Naive thymus-derived CD4-positive, alpha-beta T cell (primary cell): ENCODE measurements around the gene MRPS25. TPM values are rescaled to one million over a fixed set of nuclear protein-coding genes. Genes with fewer than 3 reads are reported as not detected.

Experiments used
- ATAC-seq: fragments of 150-1000 bp; cut with Tn5 transposase; 2 replicates; pipeline ENCODE4 v1.10.0; 2021; ENCODE audit warnings: mild to moderate bottlenecking, moderate library complexity
- CTCF ChIA-PET: fragments of 350-600 bp; sonication (Branson Sonifier 250); formaldehyde crosslinking; loops from one replicate; lab custom pipeline; 2021; ENCODE audit warnings: antibody characterized with exemption; lab: Charles Lee
- POLR2A ChIA-PET: fragments of 350-600 bp; sonication (Branson Sonifier 250); formaldehyde crosslinking; loops from one replicate; lab custom pipeline; 2021; ENCODE audit warnings: antibody characterized with exemption, inconsistent platforms; lab: Charles Lee
- DNase-seq, 9 donors: peaks; one replicate each; pipeline versions ENCODE4 v3.0.0 to v3.0.0-alpha.2; 2020 to 2022; ENCODE audit warnings: mixed read lengths in 1 of 9
- H3K27ac ChIP-seq: one replicate; pipeline ENCODE4 v1.7.0; 2013; ENCODE audit warnings: mild to moderate bottlenecking, low read depth, low read length, moderate library complexity
- H3K27me3 ChIP-seq, 2 donors: one replicate each; pipeline ENCODE4 v1.7.0; 2013; ENCODE audit warnings: low read length in 2 of 2, mild to moderate bottlenecking in 2 of 2, moderate library complexity in 2 of 2; ENCODE audit not compliant: control insufficient read depth in 2 of 2, insufficient read depth in 2 of 2
- H3K36me3 ChIP-seq, 3 experiments: 1 replicate in 2 of 3; 2 replicates in 1 of 3; pipeline ENCODE4 v1.7.0; 2013; ENCODE audit warnings: low read length in 3 of 3, mild to moderate bottlenecking in 3 of 3, moderate library complexity in 1 of 3; ENCODE audit not compliant: insufficient read depth in 3 of 3, control insufficient read depth in 2 of 3
- H3K4me1 ChIP-seq, 2 donors: one replicate each; pipeline ENCODE4 v1.7.0; 2013; ENCODE audit warnings: low read length in 2 of 2, mild to moderate bottlenecking in 2 of 2, moderate library complexity in 1 of 2; ENCODE audit not compliant: control insufficient read depth in 2 of 2, insufficient read depth in 2 of 2
- H3K4me3 ChIP-seq: 2 replicates; pipeline ENCODE4 v1.7.0; 2013; ENCODE audit warnings: mild to moderate bottlenecking, low read length
- H3K9me3 ChIP-seq, 3 experiments: 1 replicate in 2 of 3; 2 replicates in 1 of 3; pipeline ENCODE4 v1.7.0; 2013; ENCODE audit warnings: low read length in 3 of 3; ENCODE audit not compliant: control insufficient read depth in 2 of 3
- H3K27ac Mint-ChIP-seq, 9 donors: one replicate each; pipeline ENCODE4 v1.8.0; 2020 to 2022; ENCODE audit warnings: mixed read lengths in 9 of 9, mild to moderate bottlenecking in 8 of 9, moderate library complexity in 5 of 9, inconsistent platforms in 2 of 9
- H3K27me3 Mint-ChIP-seq, 5 donors: one replicate each; pipeline ENCODE4 v1.8.0; 2021 to 2022; ENCODE audit warnings: mixed read lengths in 5 of 5, mild to moderate bottlenecking in 1 of 5
- H3K36me3 Mint-ChIP-seq, 5 donors: one replicate each; pipeline ENCODE4 v1.8.0; 2020 to 2022; ENCODE audit warnings: mixed read lengths in 5 of 5, mild to moderate bottlenecking in 3 of 5, inconsistent platforms in 1 of 5
- H3K4me1 Mint-ChIP-seq, 7 donors: one replicate each; pipeline ENCODE4 v1.8.0; 2020 to 2022; ENCODE audit warnings: mixed read lengths in 7 of 7, mild to moderate bottlenecking in 3 of 7, inconsistent platforms in 1 of 7
- H3K4me3 Mint-ChIP-seq, 10 donors: one replicate each; pipeline ENCODE4 v1.8.0; 2020 to 2022; ENCODE audit warnings: mild to moderate bottlenecking in 10 of 10, mixed read lengths in 10 of 10, moderate library complexity in 6 of 10, inconsistent platforms in 2 of 10
- H3K9me3 Mint-ChIP-seq, 11 donors: one replicate each; pipeline ENCODE4 v1.8.0; 2020 to 2022; ENCODE audit warnings: mixed read lengths in 11 of 11, mild to moderate bottlenecking in 4 of 11, inconsistent platforms in 1 of 11, moderate library complexity in 1 of 11
- intact Hi-C, 2 donors: fragments of 100-400 bp; cut with micrococcal nuclease; formaldehyde crosslinking; loops; one replicate each; pipeline ENCODE4 v1.15.1; 2023
- polyA plus RNA-seq, 2 donors: library from polyadenylated mRNA; unstranded; fragments of 300-500 nt; fragmentation: Illumina TruSeq; gene quantifications; one replicate each; pipeline ENCODE4 v1.2.3, GENCODE V29; 2021
- total RNA-seq, 6 experiments: library from RNA in 5 of 6; stranded (reverse) in 5 of 6; gene quantifications; 1 replicate in 5 of 6; 2 replicates in 1 of 6; pipeline ENCODE4 v1.2.3 and lab custom pipeline; 2021 to 2026

Gene MRPS25
- total and polyA plus RNA-seq, 7 experiments from 2014 or later = 20.2 to 104 (median 68.0) TPM

DNA sequence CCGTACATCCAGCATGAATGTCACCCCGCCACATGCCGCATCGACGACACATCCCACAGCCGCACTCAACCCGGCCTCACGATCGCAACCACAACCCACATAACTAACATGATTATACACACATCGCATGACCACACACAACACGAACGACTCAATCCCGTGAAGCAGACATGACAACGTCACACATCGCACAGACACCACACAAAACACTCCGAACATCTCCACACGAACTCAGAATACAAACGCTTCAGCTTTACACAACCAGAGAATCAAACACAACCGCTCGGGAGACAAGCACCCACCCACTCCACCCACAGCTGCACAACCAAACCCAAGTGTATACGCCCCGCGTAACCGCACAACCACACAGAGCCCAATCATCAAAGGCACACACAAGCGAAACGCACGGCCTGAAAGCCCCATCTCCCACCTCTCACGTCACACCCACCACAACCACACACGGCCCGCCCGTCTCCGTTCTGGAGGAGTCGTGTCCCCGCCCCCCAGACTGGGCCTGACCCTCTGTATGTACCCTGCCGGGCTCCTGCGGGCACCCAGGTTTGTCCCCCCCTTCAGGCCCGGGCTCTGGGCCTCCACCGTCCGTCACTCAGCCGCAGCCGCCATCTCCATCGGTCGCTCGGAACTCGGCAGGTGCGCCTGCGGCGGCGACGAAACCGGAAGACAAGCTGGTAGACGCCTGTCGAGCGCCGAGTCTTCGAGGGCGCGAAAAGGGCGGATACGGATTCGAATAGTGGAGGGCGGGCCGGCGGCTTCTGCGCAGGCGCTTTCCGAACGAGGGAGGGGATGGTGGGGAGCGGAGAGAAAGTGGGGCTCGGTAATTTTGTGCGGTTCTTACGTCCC is 33.6 kb upstream of the MRPS25 start, which contains the start of gene RBSN:
Gene RBSN, minus strand, starts transcription at position 646 of the 861 bp plus-strand sequence. CDS start 3,028 bp downstream, outside the sequence.
- H3K36me3 Mint-ChIP-seq = peaks cover 0 to 26% (median 5%) of the 10 kb centered on the region in 5 donors

DNA sequence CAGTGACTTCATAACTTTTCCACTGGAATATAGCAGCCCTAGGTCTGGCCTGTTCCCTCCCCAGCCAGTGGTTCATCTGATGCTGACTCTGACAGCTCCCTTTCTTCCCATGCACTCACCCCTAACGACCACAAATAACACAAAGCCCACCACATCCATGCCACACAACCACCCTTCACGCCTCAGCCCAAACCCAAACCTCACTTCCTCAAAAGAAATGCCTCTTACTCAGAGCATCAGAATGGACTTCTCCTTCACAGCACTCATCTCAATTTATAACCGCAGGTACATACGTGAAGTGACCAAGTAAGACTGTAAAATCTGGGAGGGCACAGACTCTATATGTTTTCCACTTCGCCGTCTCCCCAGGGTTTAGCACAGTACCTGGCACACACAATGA is 32.8 kb upstream of the MRPS25 start:
- ChIA-PET CTCF (interaction anchor here (1.1 kb wide), 1 partner anchor 26 kb away, joined by 4 read pairs; no protein-coding TSS in a partner anchor), POLR2A (interaction anchor here (0.6 to 3.5 kb wide), 10 partner anchors 10 to 954 kb away, joined by 3 to 23 read pairs (median 7); partner anchors contain the start of genes CAPN7, CCDC174, LSM3 and MRPS25)
- peaks cover 8 to 14% of the 10 kb centered on the region in 2 donors for H3K4me1 ChIP-seq
- Mint-ChIP-seq H3K4me3 (peak overlapping the region; percentile 90 to 99 (median 96)), H3K4me1 (peaks cover 21 to 42% (median 30%) of the 10 kb centered on the region in 7 donors), H3K9me3 (peaks cover 0 to 1% (median 0%) of the 10 kb centered on the region in 11 donors), H3K36me3 (peaks cover 0 to 29% (median 5%) of the 10 kb centered on the region in 5 donors), H3K27me3 (peaks cover 0 to 9% (median 2%) of the 10 kb centered on the region in 5 donors), H3K27ac (peak overlapping the region; percentile 90 to 99 (median 98))
- no peaks in the 10 kb centered on the region for H3K27me3 ChIP-seq
- peaks cover 0 to 35% (median 22%) of the 10 kb centered on the region in 3 experiments for H3K36me3 ChIP-seq
- DNase-seq = peak in 4 of 9 donors; percentile 2 to 49 (median 22)
- peak overlapping the region; percentile 83 for H3K4me3 ChIP-seq
- intact Hi-C loops = loop anchor here (1.0 to 10.0 kb wide), 5 partner anchors 47 to 1167 kb away; partner anchors contain the start of genes BTD (in 1 of the 2), DPH3 (in 1 of the 2), HACL1 (in 1 of the 2) and OXNAD1 (in 1 of the 2)
- peak overlapping the region; percentile 96 for H3K27ac ChIP-seq
- no peak for ATAC-seq
- H3K9me3 ChIP-seq = no peaks in the 10 kb centered on the region

More for the DNA sequence above, 33.6 kb upstream of the MRPS25 start, which contains the start of gene RBSN:
- H3K27ac ChIP-seq = peak within 1 kb of the TSS; percentile 96
- ATAC-seq (peak; percentile 87), DNase-seq (peak; percentile 87 to 96 (median 94))
- H3K27ac Mint-ChIP-seq = peak within 1 kb of the TSS; percentile 90 to 99 (median 98)
- CTCF ChIA-PET = interaction anchor here (0.7 to 1.3 kb wide), 4 partner anchors 10 to 178 kb away, joined by 3 to 5 read pairs (median 4); no protein-coding TSS in a partner anchor
- peaks cover 0 to 26% (median 22%) of the 10 kb centered on the region in 3 experiments for H3K36me3 ChIP-seq
- intact Hi-C loops = loop anchor here (1.0 to 10.0 kb wide), 15 partner anchors 10 to 1166 kb away; partner anchors contain the start of genes BTD (in 2 of the 2), CAPN7 (in 2 of the 2), EAF1 (in 2 of the 2) and HACL1 (in 2 of the 2)
- H3K4me3 Mint-ChIP-seq = peak within 1 kb of the TSS; percentile 90 to 99 (median 96)
- POLR2A ChIA-PET = interaction anchor here (0.6 to 3.5 kb wide), 16 partner anchors 9 to 1166 kb away, joined by 3 to 23 read pairs (median 4); partner anchors contain the start of genes CAPN7, CCDC174, DPH3 and LSM3
- peak within 1 kb of the TSS; percentile 83 for H3K4me3 ChIP-seq
- peaks cover 0 to 9% (median 2%) of the 10 kb centered on the region in 5 donors for H3K27me3 Mint-ChIP-seq
- peaks cover 21 to 42% (median 30%) of the 10 kb centered on the region in 7 donors for H3K4me1 Mint-ChIP-seq
- H3K27me3 ChIP-seq = no peaks in the 10 kb centered on the region
- peaks cover 8 to 14% of the 10 kb centered on the region in 2 donors for H3K4me1 ChIP-seq
- H3K9me3 ChIP-seq = no peaks in the 10 kb centered on the region
- peaks cover 0 to 1% (median 0%) of the 10 kb centered on the region in 11 donors for H3K9me3 Mint-ChIP-seq

DNA sequence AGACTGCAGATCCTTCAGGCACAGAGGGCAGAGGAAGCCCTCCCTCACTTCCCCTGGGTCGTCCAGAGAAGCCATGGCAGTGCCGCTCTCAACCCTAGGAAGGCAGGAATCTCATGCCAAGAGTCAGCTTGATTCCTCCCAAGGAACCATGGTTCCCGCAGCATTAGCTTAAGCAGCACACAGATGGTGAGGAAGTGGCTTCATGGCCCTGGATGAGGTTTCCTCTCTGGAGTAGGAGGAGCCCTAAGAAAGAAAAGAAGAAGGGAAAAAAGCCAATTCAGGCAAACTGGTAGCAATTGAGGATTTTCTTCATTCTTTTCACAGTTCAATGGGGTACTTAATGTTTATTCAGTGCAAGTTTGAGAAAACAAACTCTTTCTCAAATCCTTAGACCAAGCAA is 30.9 kb upstream of the MRPS25 start:
- CTCF ChIA-PET = no interaction called here
- peak overlapping the region in 4 of 9 donors; percentile 2 to 79 (median 49) for H3K27ac Mint-ChIP-seq
- intact Hi-C loops = loop anchor here (5.0 to 10.0 kb wide), 2 partner anchors 281 to 1169 kb away; partner anchors contain the start of genes DPH3 (in 1 of the 2) and OXNAD1 (in 1 of the 2)

DNA sequence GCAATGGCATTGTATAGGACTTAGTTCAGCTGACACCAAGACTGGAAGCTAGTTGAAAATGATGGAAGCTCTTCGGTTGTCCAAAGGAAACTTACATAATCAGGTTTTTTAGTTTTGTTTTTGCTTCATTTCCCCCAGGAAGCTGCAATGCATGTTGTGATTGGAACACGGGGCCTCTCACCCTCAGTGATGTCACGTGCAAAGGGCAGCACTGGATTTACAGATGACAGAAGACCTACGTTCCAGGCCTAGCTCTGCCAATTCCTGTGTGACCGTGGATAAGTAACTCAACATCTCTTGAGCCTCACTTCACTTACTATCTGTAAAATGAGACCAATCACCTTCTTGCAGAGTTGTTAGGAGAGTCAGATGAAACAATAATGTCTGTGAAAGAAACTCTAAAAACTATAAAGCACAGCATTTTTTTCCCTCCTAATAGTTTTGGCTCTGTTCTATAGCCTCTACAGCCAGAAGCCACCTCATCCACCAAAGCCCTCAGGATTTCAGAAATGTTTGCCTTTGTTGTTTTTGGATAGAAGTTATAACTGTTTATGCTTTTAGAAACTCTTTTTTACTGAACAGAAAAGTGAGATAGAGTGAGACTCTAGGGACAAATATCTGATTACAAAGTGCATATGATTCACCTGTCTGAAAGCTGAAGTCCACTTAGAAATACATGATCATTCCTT is 29.2 kb upstream of the MRPS25 start:
- Mint-ChIP-seq H3K9me3 (peaks cover 0 to 1% (median 0%) of the 10 kb centered on the region in 11 donors), H3K27ac (no peak overlapping the region), H3K27me3 (peaks cover 0 to 2% (median 0%) of the 10 kb centered on the region in 5 donors), H3K4me3 (no peak overlapping the region), H3K4me1 (peaks cover 17 to 41% (median 30%) of the 10 kb centered on the region in 7 donors), H3K36me3 (peaks cover 5 to 45% (median 13%) of the 10 kb centered on the region in 5 donors)
- Histone ChIP-seq H3K36me3 (peaks cover 8 to 52% (median 22%) of the 10 kb centered on the region in 3 experiments), H3K27ac (no peak overlapping the region), H3K27me3 (no peaks in the 10 kb centered on the region), H3K4me3 (no peak overlapping the region), H3K4me1 (peaks cover 8% of the 10 kb centered on the region in 2 donors), H3K9me3 (no peaks in the 10 kb centered on the region)
- intact Hi-C loops = loop anchor here in 1 of 2 donors (10.0 kb wide), 1 partner anchor 1170 kb away; the partner anchor contains the start of genes DPH3 and OXNAD1
- DNase-seq (no peak), ATAC-seq (no peak)
- ChIA-PET CTCF (interaction anchor here (0.9 kb wide), 1 partner anchor 25 kb away, joined by 5 read pairs; no protein-coding TSS in a partner anchor), POLR2A (interaction anchor here (0.6 to 1.8 kb wide), 2 partner anchors 11 to 29 kb away, joined by 3 to 4 read pairs; partner anchors contain the start of gene MRPS25)

More for the DNA sequence above, 30.9 kb upstream of the MRPS25 start:
- Mint-ChIP-seq H3K36me3 (peaks cover 0 to 33% (median 7%) of the 10 kb centered on the region in 5 donors), H3K4me3 (peak overlapping the region in 4 of 10 donors; percentile 21 to 54 (median 32)), H3K4me1 (peaks cover 18 to 46% (median 36%) of the 10 kb centered on the region in 7 donors), H3K27me3 (peaks cover 0 to 2% (median 0%) of the 10 kb centered on the region in 5 donors), H3K9me3 (peaks cover 0 to 1% (median 0%) of the 10 kb centered on the region in 11 donors)
- peaks cover 0 to 40% (median 22%) of the 10 kb centered on the region in 3 experiments for H3K36me3 ChIP-seq
- POLR2A ChIA-PET = no interaction called here
- DNase-seq (no peak), ATAC-seq (no peak)
- H3K27me3 ChIP-seq = no peaks in the 10 kb centered on the region
- H3K4me1 ChIP-seq = peaks cover 8 to 14% of the 10 kb centered on the region in 2 donors
- no peak overlapping the region for H3K4me3 ChIP-seq
- no peak overlapping the region for H3K27ac ChIP-seq
- no peaks in the 10 kb centered on the region for H3K9me3 ChIP-seq

DNA sequence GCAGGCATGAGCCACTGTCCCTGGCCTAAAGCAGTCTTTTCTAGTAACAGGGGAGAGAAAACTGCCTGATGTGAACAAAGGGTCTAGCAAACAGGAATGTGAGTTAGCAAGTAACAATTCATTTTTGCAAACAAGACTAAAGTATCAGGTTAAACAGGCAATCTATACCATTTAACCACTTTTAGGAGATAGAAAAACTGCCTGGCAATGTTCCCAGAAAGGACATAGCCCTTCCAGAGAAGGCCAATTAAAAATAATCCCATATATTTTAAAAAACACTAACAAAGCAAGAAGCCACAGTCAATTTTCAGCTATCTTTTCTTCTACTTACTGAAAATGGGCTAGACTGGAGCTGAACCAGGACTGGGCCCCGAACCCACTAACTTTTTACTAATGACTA is 27.6 kb upstream of the MRPS25 start:
- ChIA-PET POLR2A (no interaction called here), CTCF (interaction anchor here (0.7 kb wide), 1 partner anchor 769 kb away, joined by 3 read pairs; no protein-coding TSS in a partner anchor)
- Histone ChIP-seq H3K27ac (no peak overlapping the region), H3K27me3 (no peaks in the 10 kb centered on the region), H3K4me3 (no peak overlapping the region), H3K9me3 (no peaks in the 10 kb centered on the region), H3K36me3 (peaks cover 8 to 55% (median 22%) of the 10 kb centered on the region in 3 experiments), H3K4me1 (peaks cover 3% of the 10 kb centered on the region in 2 donors)
- no peaks in the 10 kb centered on the region for H3K9me3 Mint-ChIP-seq
- ATAC-seq = no peak
- DNase-seq = no peak
- H3K4me3 Mint-ChIP-seq = no peak overlapping the region
- peaks cover 3 to 25% (median 18%) of the 10 kb centered on the region in 7 donors for H3K4me1 Mint-ChIP-seq
- peak overlapping the region in 2 of 9 donors; percentile 10 to 22 for H3K27ac Mint-ChIP-seq
- peaks cover 0 to 38% (median 13%) of the 10 kb centered on the region in 5 donors for H3K36me3 Mint-ChIP-seq
- no peaks in the 10 kb centered on the region for H3K27me3 Mint-ChIP-seq
- intact Hi-C loops = loop anchor here in 1 of 2 donors (10.0 kb wide), 1 partner anchor 1172 kb away; the partner anchor contains the start of genes DPH3 and OXNAD1
